IMR-90 (cell line): ENCODE results near the gene PCDHGA7. TPM values are rescaled to one million over a fixed set of nuclear protein-coding genes. Genes with fewer than 3 reads are reported as not detected.

Experiments used
- ATAC-seq: fragments of 200-7000 bp; cut with Tn5 transposase; 2 replicates; pipeline ENCODE4 v1.9.1; 2020; ENCODE audit warnings: low read depth, mild to moderate bottlenecking, moderate library complexity
- BruUV-seq: library from RNA; stranded (reverse); fragments of 400-500 nt; replicated peaks from 2 replicates; lab custom pipeline; 2021; lab: Mats Ljungman, UMichigan
- CTCF ChIA-PET: fragments of 300-600 bp; formaldehyde crosslinking; extraction: SDS; loops from one replicate; lab custom pipeline; 2021; ENCODE audit warnings: antibody characterized with exemption; lab: Yijun Ruan, JAX
- POLR2A ChIA-PET: fragments of 300-600 bp; sonication (Branson Sonifier 250); formaldehyde crosslinking; loops from one replicate; lab custom pipeline; 2022; ENCODE audit warnings: antibody characterized with exemption; ENCODE audit not compliant: unreplicated experiment; lab: Charles Lee
- DNase-seq: peaks from one replicate; pipeline ENCODE4 v3.0.0; 2013
- H2AFZ ChIP-seq: replicated peaks from 2 replicates; pipeline ENCODE3; 2013; ENCODE audit warnings: low read length, mild to moderate bottlenecking; ENCODE audit not compliant: poor library complexity
- H2AK5ac ChIP-seq: 2 replicates; pipeline ENCODE4 v1.6.1; 2013; ENCODE audit warnings: low read depth, low read length, inconsistent platforms
- H2AK9ac ChIP-seq: replicated peaks from 2 replicates; pipeline ENCODE3; 2013; ENCODE audit warnings: mild to moderate bottlenecking, low read depth, low read length, moderate library complexity; ENCODE audit not compliant: poor library complexity
- H2BK120ac ChIP-seq: 2 replicates; pipeline ENCODE4 v1.6.1; 2013; ENCODE audit warnings: low read depth, low read length, inconsistent platforms
- H2BK15ac ChIP-seq: 3 replicates; pipeline ENCODE4 v1.6.1; 2013; ENCODE audit warnings: low read depth, low read length, inconsistent platforms
- H2BK20ac ChIP-seq: 2 replicates; pipeline ENCODE4 v1.6.1; 2013; ENCODE audit warnings: low read depth, mild to moderate bottlenecking, inconsistent platforms, low read length, moderate library complexity
- H2BK5ac ChIP-seq: 2 replicates; pipeline ENCODE4 v1.6.1; 2013; ENCODE audit warnings: mild to moderate bottlenecking, low read depth, low read length, inconsistent platforms; ENCODE audit not compliant: poor library complexity, severe bottlenecking
- H3K14ac ChIP-seq: replicated peaks from 2 replicates; pipeline ENCODE4 v1.6.1; 2013; ENCODE audit warnings: low read depth, low read length, inconsistent platforms
- H3K18ac ChIP-seq: 2 replicates; pipeline ENCODE4 v1.6.1; 2013; ENCODE audit warnings: low read depth, low read length, control low read depth
- H3K23ac ChIP-seq: 2 replicates; pipeline ENCODE4 v1.6.1; 2013; ENCODE audit warnings: low read depth, low read length, inconsistent platforms
- H3K27ac ChIP-seq: 2 replicates; pipeline ENCODE4 v1.5.1; 2013; ENCODE audit warnings: mild to moderate bottlenecking, control low read depth, low read length; ENCODE audit not compliant: insufficient read depth
- H3K27me3 ChIP-seq: 2 replicates; pipeline ENCODE4 v1.6.1; 2013; ENCODE audit warnings: low read length; ENCODE audit not compliant: control insufficient read depth, insufficient read depth
- H3K36me3 ChIP-seq: 2 replicates; pipeline ENCODE4 v1.6.1; 2013; ENCODE audit warnings: low read length, mixed read lengths; ENCODE audit not compliant: control insufficient read depth, insufficient read depth
- H3K4ac ChIP-seq: 2 replicates; pipeline ENCODE4 v1.6.1; 2013; ENCODE audit warnings: low read depth, low read length, inconsistent platforms
- H3K4me1 ChIP-seq: 2 replicates; pipeline ENCODE4 v1.6.1; 2013; ENCODE audit warnings: low read length, mixed read lengths; ENCODE audit not compliant: control insufficient read depth, insufficient read depth
- H3K4me2 ChIP-seq: 2 replicates; pipeline ENCODE4 v1.6.1; 2013; ENCODE audit warnings: low read depth, mild to moderate bottlenecking, control low read depth, low read length, moderate library complexity
- H3K4me3 ChIP-seq: 2 replicates; pipeline ENCODE4 v1.5.1; 2013; ENCODE audit warnings: low read depth, mild to moderate bottlenecking, control low read depth, low read length, moderate library complexity; ENCODE audit not compliant: insufficient read depth
- H3K56ac ChIP-seq: 2 replicates; pipeline ENCODE4 v1.6.1; 2013; ENCODE audit warnings: low read length, inconsistent platforms; ENCODE audit not compliant: insufficient read depth; ENCODE audit errors: extremely low read depth
- H3K79me1 ChIP-seq, 2 experiments: 2 replicates each; pipeline ENCODE4 v1.6.1; 2013; ENCODE audit warnings: low read length in 2 of 2, inconsistent platforms in 1 of 2, low read depth in 1 of 2
- H3K9ac ChIP-seq: 2 replicates; pipeline ENCODE4 v1.6.1; 2013; ENCODE audit warnings: low read depth, low read length, control low read depth
- H3K9me1 ChIP-seq: 2 replicates; pipeline ENCODE4 v1.6.1; 2013; ENCODE audit warnings: low read length, inconsistent platforms; ENCODE audit not compliant: insufficient read depth
- H3K9me3 ChIP-seq: 2 replicates; pipeline ENCODE4 v1.6.1; 2013; ENCODE audit warnings: low read length; ENCODE audit not compliant: control insufficient read depth, insufficient read depth
- H4K20me1 ChIP-seq: 2 replicates; pipeline ENCODE4 v1.6.1; 2013; ENCODE audit warnings: low read length, inconsistent platforms; ENCODE audit not compliant: insufficient read depth
- H4K5ac ChIP-seq: 2 replicates; pipeline ENCODE4 v1.6.1; 2013; ENCODE audit warnings: mild to moderate bottlenecking, low read depth, low read length, control low read depth
- H4K8ac ChIP-seq, 2 experiments: 2 replicates each; pipeline ENCODE4 v1.6.1; 2013; ENCODE audit warnings: low read depth in 2 of 2, low read length in 2 of 2, control low read depth in 1 of 2, inconsistent platforms in 1 of 2
- H4K91ac ChIP-seq: 2 replicates; pipeline ENCODE4 v1.6.1; 2013; ENCODE audit warnings: low read depth, low read length, inconsistent platforms; ENCODE audit not compliant: insufficient read depth
- BHLHE40 ChIP-seq: fragments of 150-350 bp; IDR thresholded peaks from 2 replicates; pipeline ENCODE4 v1.6.1; 2016; ENCODE audit warnings: mild to moderate bottlenecking, low read depth, low read length
- CTCF ChIP-seq: conservative IDR thresholded peaks from 2 replicates; pipeline ENCODE4 v1.5.1; 2012; ENCODE audit warnings: mild to moderate bottlenecking, low read depth, low read length, improper control_type of control experiment
- NFE2L2 ChIP-seq: fragments of 150-350 bp; IDR thresholded peaks from 2 replicates; pipeline ENCODE4 v1.6.1; 2016; ENCODE audit warnings: low read depth, mild to moderate bottlenecking, low read length
- RAD21 ChIP-seq: IDR thresholded peaks from 2 replicates; pipeline ENCODE4 v1.6.1; 2012; ENCODE audit warnings: low read length, improper control_type of control experiment
- SMC3 ChIP-seq: fragments of 150-350 bp; IDR thresholded peaks from 2 replicates; pipeline ENCODE4 v1.6.1; 2016; ENCODE audit warnings: low read depth, mild to moderate bottlenecking, antibody characterized with exemption, low read length, moderate library complexity
- WGBS, 2 experiments: methylation state at CpG; one replicate each; pipeline versions ENCODE4 v1.1.5 to v1.1.7; 2013; ENCODE audit warnings: missing lambda C conversion rate in 2 of 2; ENCODE audit not compliant: insufficient read length in 1 of 2; ENCODE audit errors: extremely low coverage in 2 of 2; 5-methylcytosine and 5-hydroxymethylcytosine counted together
- dilution Hi-C: fragments of 300-500 bp; cut with HindIII; formaldehyde crosslinking; loops from one replicate; pipeline ENCODE4 v1.14.3; 2018; ENCODE audit warnings: low sequenced_read_pairs; ENCODE audit not compliant: unreplicated experiment
- in situ Hi-C: fragments of 300-500 bp; cut with MboI; formaldehyde crosslinking; loops from 3 replicates; pipeline ENCODE4 v1.14.3; 2019; ENCODE audit warnings: low sequenced_read_pairs, inconsistent platforms, mixed read lengths
- intact Hi-C: fragments of 100-400 bp; cut with micrococcal nuclease; formaldehyde crosslinking; loops from 2 replicates; pipeline ENCODE4 v1.10.0; 2022
- polyA plus RNA-seq, 3 experiments: library from polyadenylated mRNA; depleted of rRNA; stranded (reverse); fragments of >200 nt; gene quantifications; 2 replicates each; pipeline ENCODE4 v1.2.3, GENCODE V29; 2012; ENCODE audit warnings: low replicate concordance in 1 of 3
- total RNA-seq: library from RNA; depleted of rRNA; stranded (reverse); fragments of >200 nt; gene quantifications from 2 replicates; pipeline ENCODE4 v1.2.3, GENCODE V29; 2012

PCDHGA7 gene
- total and polyA plus RNA-seq, 2 of the 4 experiments (the other 2 are of a cell fraction) = 3.2 to 3.4 TPM

GRCh38 chr5:141369994-141370848 is 12.3 kb upstream of the PCDHGA7 start, which contains the start of gene PCDHGB3:
Gene PCDHGB3, plus strand, starts transcription at chr5:141370242. Its CDS starts 153 bp downstream, at chr5:141370395.
- peak within 1 kb of the TSS; percentile 49; the same call in 1 of the 2 replicates for H3K4me3 ChIP-seq
- H2BK20ac ChIP-seq = no peak within 1 kb of the TSS
- ATAC-seq (peak; percentile 90), DNase-seq (peak; percentile 74)
- H2AK9ac ChIP-seq = no peak within 1 kb of the TSS
- no TSS peak for BruUV-seq
- H3K9me1 ChIP-seq = no peaks in the 10 kb centered on the region
- H4K20me1 ChIP-seq = no peaks in the 10 kb centered on the region
- no peaks in the 10 kb centered on the region; the same call in 1 of the 2 replicates for H3K27me3 ChIP-seq
- no peak within 1 kb of the TSS; the same call in 1 of the 2 replicates for H3K14ac ChIP-seq
- H3K9me3 ChIP-seq = peaks cover 57% of the 10 kb centered on the region
- TF ChIP-seq CTCF (peak; percentile 65), SMC3 (peak; percentile 41), BHLHE40 (0 out of 2 replicates have a peak, but pooled peaks have one; percentile 0), NFE2L2 (no peak), RAD21 (peak; percentile 72)
- WGBS, 2 experiments = 33% methylated on average over 7 of the region's 32 CpGs; no CpG with 5 or more reads in 1 of the 2 experiments
- H3K36me3 ChIP-seq = peaks cover 28% of the 10 kb centered on the region
- ChIA-PET CTCF (interaction anchor here (0.6 to 1.4 kb wide), 5 partner anchors 147 to 194 kb away, joined by 3 to 7 read pairs (median 4); partner anchors contain the start of gene PCDHB14), POLR2A (no interaction called here)
- H3K9ac ChIP-seq = peak within 1 kb of the TSS; percentile 63
- dilution Hi-C loops = no loop called here
- peak within 1 kb of the TSS; percentile 59 for H2BK5ac ChIP-seq
- H3K4me2 ChIP-seq = peak within 1 kb of the TSS; percentile 81
- no peak within 1 kb of the TSS for H3K56ac ChIP-seq
- intact Hi-C loops = loop anchor here (1.0 kb wide), 1 partner anchor 191 kb away; no protein-coding TSS in a partner anchor
- 0 out of 2 replicates have a peak within 1 kb of the TSS, but pooled peaks have one; percentile 51 for H3K18ac ChIP-seq
- H2AFZ ChIP-seq = peak within 1 kb of the TSS; percentile 79
- H2AK5ac ChIP-seq = no peak within 1 kb of the TSS
- peak within 1 kb of the TSS; percentile 52; the same call in 1 of the 2 replicates for H3K27ac ChIP-seq
- in situ Hi-C loops = no loop called here
- no peak within 1 kb of the TSS for H3K4ac ChIP-seq
- no peak within 1 kb of the TSS for H4K91ac ChIP-seq
- peak within 1 kb of the TSS; percentile 37; the same call in 1 of the 2 replicates for H4K5ac ChIP-seq
- H3K79me1 ChIP-seq = peaks cover 0 to 2% of the 10 kb centered on the region in 2 experiments; a peak in 1 of 4 replicates
- H2BK15ac ChIP-seq = no peak within 1 kb of the TSS
- no peak within 1 kb of the TSS for H2BK120ac ChIP-seq
- H3K4me1 ChIP-seq = peaks cover 2% of the 10 kb centered on the region; the same call in 1 of the 2 replicates
- peak within 1 kb of the TSS in 1 of 2 experiments; percentile 40; a peak in 2 of 4 replicates for H4K8ac ChIP-seq
- no peak within 1 kb of the TSS for H3K23ac ChIP-seq
